Panc1 (cell line): ENCODE measurements around the gene PLCB1. TPM values are rescaled to one million over a fixed set of nuclear protein-coding genes. Genes with fewer than 3 reads are reported as not detected.

Experiments used
- ATAC-seq: fragments of 200-7000 bp; cut with Tn5 transposase; 2 replicates; pipeline ENCODE4 v1.9.1; 2020; ENCODE audit warnings: mild to moderate bottlenecking, moderate library complexity
- BruUV-seq: library from RNA; stranded (reverse); fragments of 400-500 nt; replicated peaks from 2 replicates; lab custom pipeline; 2021; lab: Mats Ljungman, UMichigan
- CTCF ChIA-PET: fragments of 300-600 bp; sonication (Branson Sonifier 250); formaldehyde crosslinking; loops from one replicate; lab custom pipeline; 2022; ENCODE audit warnings: antibody characterized with exemption; lab: Charles Lee
- POLR2A ChIA-PET: fragments of 300-600 bp; sonication (Branson Sonifier 250); formaldehyde crosslinking; loops from one replicate; lab custom pipeline; 2022; ENCODE audit warnings: antibody characterized with exemption; lab: Charles Lee
- DNase-seq: peaks from one replicate; pipeline ENCODE4 v3.0.0-alpha.2; 2010; ENCODE audit warnings: low read depth, low spot score
- H3K27ac ChIP-seq: 2 replicates; pipeline ENCODE4 v1.5.1; 2011; ENCODE audit warnings: mild to moderate bottlenecking, low read length, inconsistent platforms
- H3K27me3 ChIP-seq: fragments of 200-500 bp; sonication (Bioruptor generic); 2 replicates; pipeline ENCODE4 v1.6.0; 2014; ENCODE audit warnings: low read length, inconsistent platforms; ENCODE audit not compliant: control insufficient read depth, insufficient read depth
- H3K36me3 ChIP-seq: fragments of 200-500 bp; sonication (Bioruptor generic); 2 replicates; pipeline ENCODE4 v1.5.1; 2014; ENCODE audit warnings: inconsistent platforms, mild to moderate bottlenecking, low read length, moderate library complexity; ENCODE audit not compliant: control insufficient read depth, insufficient read depth
- H3K4me1 ChIP-seq: 2 replicates; pipeline ENCODE4 v1.5.1; 2011; ENCODE audit warnings: inconsistent platforms, mild to moderate bottlenecking, low read length, moderate library complexity; ENCODE audit not compliant: control insufficient read depth, insufficient read depth
- H3K4me3 ChIP-seq, 2 experiments: 2 replicates each; pipeline ENCODE4 v1.5.1; 2011 to 2012; ENCODE audit warnings: low read depth in 2 of 2, low read length in 2 of 2, mild to moderate bottlenecking in 2 of 2, inconsistent platforms in 1 of 2, moderate library complexity in 1 of 2
- H3K9me3 ChIP-seq: fragments of 200-500 bp; sonication (Bioruptor generic); 2 replicates; pipeline ENCODE4 v1.5.1; 2014; ENCODE audit warnings: low read depth, mild to moderate bottlenecking, inconsistent platforms, low read length, moderate library complexity; ENCODE audit not compliant: control insufficient read depth, insufficient read depth
- CTCF ChIP-seq: fragments of 450-650 bp; IDR thresholded peaks from 2 replicates; pipeline ENCODE4 v1.5.1; 2017; ENCODE audit warnings: mild to moderate bottlenecking
- POLR2AphosphoS5 ChIP-seq: IDR thresholded peaks from 2 replicates; pipeline ENCODE4 v1.6.1; 2012; ENCODE audit warnings: mild to moderate bottlenecking, low read depth, low read length, moderate library complexity
- REST ChIP-seq, 2 experiments: IDR thresholded peaks; 2 replicates each; pipeline ENCODE4 v1.6.1; 2011 to 2012; ENCODE audit warnings: low read depth in 2 of 2, control low read depth in 1 of 2, low read length in 1 of 2, mild to moderate bottlenecking in 1 of 2, moderate library complexity in 1 of 2; ENCODE audit not compliant: insufficient read depth in 1 of 2
- SIN3A ChIP-seq: IDR thresholded peaks from 2 replicates; pipeline ENCODE4 v1.6.1; 2012; ENCODE audit warnings: low read depth, mild to moderate bottlenecking, low read length, moderate library complexity, borderline replicate concordance; ENCODE audit not compliant: insufficient read depth
- TCF7L2 ChIP-seq: IDR thresholded peaks from 2 replicates; pipeline ENCODE4 v1.6.1; 2011; ENCODE audit warnings: mild to moderate bottlenecking, low read depth, low read length, inconsistent platforms
- in situ Hi-C: cut with HindIII; loops from 2 replicates; pipeline ENCODE4 v1.10.0; 2016; ENCODE audit warnings: low sequenced_read_pairs, low pct_unique_long_range_greater_than_20kb
- intact Hi-C: fragments of 100-400 bp; cut with micrococcal nuclease; formaldehyde crosslinking; loops from one replicate; pipeline ENCODE4 v1.10.0; 2022; ENCODE audit not compliant: unreplicated experiment
- total RNA-seq: library from RNA; stranded (reverse); gene quantifications from one replicate; pipeline ENCODE4 v1.2.1, GENCODE V29; 2021; ENCODE audit not compliant: unreplicated experiment

The PLCB1 gene
- total RNA-seq, 1 experiment from 2014 or later, result 0.59 TPM

GRCh38 chr20:8190043-8190880 lies 58.2 kb downstream of the PLCB1 start:
- no peaks in the 10 kb centered on the region for H3K36me3 ChIP-seq
- H3K27me3 ChIP-seq, result no peaks in the 10 kb centered on the region
- H3K4me1 ChIP-seq, result no peaks in the 10 kb centered on the region
- no peak overlapping the region for H3K4me3 ChIP-seq
- TF ChIP-seq POLR2AphosphoS5 (no peak), REST (IDR thresholded peaks at IDR 0.05; ENCODE audit: insufficient read depth in 1 of 2, low read depth in 2 of 2, low read length in 1 of 2) (no peak), SIN3A (no peak), TCF7L2 (no peak), CTCF (no peak)
- ChIA-PET CTCF (no interaction called here), POLR2A (no interaction called here)
- H3K9me3 ChIP-seq, result no peaks in the 10 kb centered on the region
- ATAC-seq (no peak), DNase-seq (no peak)
- intact Hi-C loops (no loop called here), in situ Hi-C loops (no loop called here)
- no peak overlapping the region for H3K27ac ChIP-seq
- no TSS peak for BruUV-seq

GRCh38 chr20:8194721-8195120 lies 62.7 kb downstream of the PLCB1 start:
- ChIA-PET CTCF (no interaction called here), POLR2A (no interaction called here)
- DNase-seq, result no peak
- in situ Hi-C loops (no loop called here), intact Hi-C loops (no loop called here)
- BruUV-seq, result no TSS peak
- H3K27me3 ChIP-seq, result no peaks in the 10 kb centered on the region
- no peaks in the 10 kb centered on the region for H3K36me3 ChIP-seq
- no peaks in the 10 kb centered on the region for H3K9me3 ChIP-seq
- no peak for TF ChIP-seq REST (IDR thresholded peaks at IDR 0.05; ENCODE audit: insufficient read depth in 1 of 2, low read depth in 2 of 2, low read length in 1 of 2)
- no peak for TF ChIP-seq POLR2AphosphoS5
- no peak for TF ChIP-seq TCF7L2
- no peak for TF ChIP-seq SIN3A
- TF ChIP-seq CTCF, result no peak
- no peak overlapping the region for H3K4me3 ChIP-seq
- ATAC-seq, result no peak
- no peaks in the 10 kb centered on the region for H3K4me1 ChIP-seq
- H3K27ac ChIP-seq, result no peak overlapping the region
